GM23338 (cell line): ENCODE results near the gene IL19. TPM values are rescaled to one million over a fixed set of nuclear protein-coding genes. Genes with fewer than 3 reads are reported as not detected.

Source experiments
- ATAC-seq: fragments of 200-7000 bp; cut with Tn5 transposase; 3 replicates; pipeline ENCODE4 v1.9.1; 2020
- DNase-seq: peaks from one replicate; pipeline ENCODE4 v3.0.0-alpha.2; 2015; ENCODE audit warnings: low spot score
- H2AFZ ChIP-seq: fragments of 200-600 bp; sonication (generic); 2 replicates; pipeline ENCODE4 v1.8.0; 2016; ENCODE audit warnings: antibody characterized with exemption, mild to moderate bottlenecking, moderate library complexity
- H3F3A ChIP-seq: fragments of 200-600 bp; sonication (generic); replicated peaks from 2 replicates; pipeline ENCODE4 v1.8.0; 2017; ENCODE audit warnings: antibody characterized with exemption, mixed run types, low read depth
- H3K27ac ChIP-seq: fragments of 200-600 bp; sonication (generic); 2 replicates; pipeline ENCODE4 v1.6.1; 2016; ENCODE audit warnings: low read depth
- H3K27me3 ChIP-seq: fragments of 200-600 bp; sonication (generic); 2 replicates; pipeline ENCODE4 v1.8.0; 2016; ENCODE audit warnings: mild to moderate bottlenecking, mixed run types, moderate library complexity; ENCODE audit not compliant: insufficient read depth
- H3K36me3 ChIP-seq: fragments of 200-600 bp; sonication (generic); 2 replicates; pipeline ENCODE4 v1.8.0; 2016; ENCODE audit warnings: mild to moderate bottlenecking; ENCODE audit not compliant: insufficient read depth
- H3K4me1 ChIP-seq: fragments of 200-600 bp; sonication (generic); 2 replicates; pipeline ENCODE4 v1.8.0; 2016; ENCODE audit warnings: mild to moderate bottlenecking, moderate library complexity; ENCODE audit not compliant: insufficient read depth
- H3K4me2 ChIP-seq: fragments of 200-600 bp; sonication (generic); 2 replicates; pipeline ENCODE4 v1.7.1; 2017; ENCODE audit warnings: mixed run types
- H3K4me3 ChIP-seq: fragments of 200-600 bp; sonication (generic); 2 replicates; pipeline ENCODE4 v1.6.1; 2016; ENCODE audit warnings: mixed run types
- H3K79me2 ChIP-seq: fragments of 200-600 bp; sonication (generic); replicated peaks from 2 replicates; pipeline ENCODE4 v1.8.0; 2017; ENCODE audit warnings: mild to moderate bottlenecking; ENCODE audit not compliant: insufficient read depth
- H3K9me2 ChIP-seq: fragments of 200-600 bp; sonication (generic); 2 replicates; pipeline ENCODE4 v1.8.0; 2017; ENCODE audit not compliant: insufficient read depth
- H4K20me1 ChIP-seq: fragments of 200-600 bp; sonication (generic); replicated peaks from 2 replicates; pipeline ENCODE4 v1.8.0; 2017; ENCODE audit warnings: mild to moderate bottlenecking; ENCODE audit not compliant: insufficient read depth
- H3K27ac Mint-ChIP-seq: 2 replicates; pipeline ENCODE4 v1.8.0; 2020; ENCODE audit warnings: inconsistent platforms, mild to moderate bottlenecking, moderate library complexity, mixed read lengths
- H3K27me3 Mint-ChIP-seq: 3 replicates; pipeline ENCODE4 v1.8.0; 2022; ENCODE audit warnings: low read depth, mild to moderate bottlenecking, moderate library complexity, mixed read lengths, inconsistent platforms; ENCODE audit not compliant: insufficient read depth, poor library complexity
- H3K36me3 Mint-ChIP-seq: 3 replicates; pipeline ENCODE4 v1.8.0; 2021; ENCODE audit warnings: low read depth, mild to moderate bottlenecking, inconsistent platforms, moderate library complexity, mixed read lengths
- H3K4me1 Mint-ChIP-seq: 3 replicates; pipeline ENCODE4 v1.8.0; 2020; ENCODE audit warnings: mild to moderate bottlenecking, inconsistent platforms, mixed read lengths
- H3K4me3 Mint-ChIP-seq: 3 replicates; pipeline ENCODE4 v1.8.0; 2021; ENCODE audit warnings: moderate library complexity, mild to moderate bottlenecking, inconsistent platforms, mixed read lengths
- H3K9me3 Mint-ChIP-seq: 3 replicates; pipeline ENCODE4 v1.8.0; 2020; ENCODE audit warnings: moderate library complexity, mild to moderate bottlenecking, inconsistent platforms, mixed read lengths
- CREB1 ChIP-seq: fragments of 250-450 bp; sonication (Bioruptor Pico); IDR thresholded peaks from 2 replicates; pipeline ENCODE4 v1.5.0; 2020; ENCODE audit warnings: low read depth, mild to moderate bottlenecking, moderate library complexity
- CTCF ChIP-seq, 2 experiments: fragments of 200-600 bp in 1 of 2; sonication (generic) in 1 of 2; conservative IDR thresholded peaks; 2 replicates each; pipeline versions ENCODE4 v1.5.1 to v1.6.1; 2016 to 2017; ENCODE audit warnings: antibody characterized with exemption in 2 of 2, low read depth in 2 of 2, mild to moderate bottlenecking in 2 of 2, moderate library complexity in 1 of 2
- ETS1 ChIP-seq: IDR thresholded peaks from 2 replicates; pipeline ENCODE4 v1.6.1; 2016; ENCODE audit warnings: antibody characterized with exemption
- EZH2 ChIP-seq: fragments of 200-600 bp; sonication (generic); IDR thresholded peaks from one replicate; pipeline ENCODE4 v1.8.0; 2017; ENCODE audit warnings: antibody characterized with exemption, mild to moderate bottlenecking, low read depth; ENCODE audit not compliant: unreplicated experiment
- EZH2phosphoT487 ChIP-seq: fragments of 200-600 bp; sonication (generic); IDR thresholded peaks from one replicate; pipeline ENCODE4 v1.8.1; 2018; ENCODE audit warnings: antibody characterized with exemption; ENCODE audit not compliant: unreplicated experiment
- JUNB ChIP-seq: IDR thresholded peaks from one replicate; pipeline ENCODE4 v1.6.1; 2016; ENCODE audit warnings: antibody characterized with exemption; ENCODE audit not compliant: unreplicated experiment
- NANOG ChIP-seq: IDR thresholded peaks from 2 replicates; pipeline ENCODE4 v1.6.1; 2016; ENCODE audit warnings: antibody characterized with exemption, borderline replicate concordance
- POLR2AphosphoS5 ChIP-seq: IDR thresholded peaks from 2 replicates; pipeline ENCODE4 v1.6.1; 2016; ENCODE audit warnings: antibody characterized with exemption, low read depth
- REST ChIP-seq: IDR thresholded peaks from one replicate; pipeline ENCODE4 v1.6.1; 2018; ENCODE audit warnings: antibody characterized with exemption; ENCODE audit not compliant: unreplicated experiment
- STAT1 ChIP-seq: IDR thresholded peaks from one replicate; pipeline ENCODE4 v1.6.1; 2016; ENCODE audit warnings: antibody characterized with exemption; ENCODE audit not compliant: unreplicated experiment
- ZNF114 ChIP-seq: fragments of 250-450 bp; sonication (Bioruptor Pico); IDR thresholded peaks from 2 replicates; pipeline ENCODE4 v1.5.0; 2020; ENCODE audit warnings: mild to moderate bottlenecking, moderate library complexity
- ZNF331 ChIP-seq: fragments of 250-450 bp; sonication (Bioruptor Pico); IDR thresholded peaks from 2 replicates; pipeline ENCODE4 v1.5.0; 2020; ENCODE audit warnings: low read depth, mild to moderate bottlenecking, moderate library complexity
- ZNF462 ChIP-seq: fragments of 250-450 bp; sonication (Bioruptor Pico); IDR thresholded peaks from 2 replicates; pipeline ENCODE4 v1.5.0; 2020; ENCODE audit warnings: mild to moderate bottlenecking, moderate library complexity
- polyA plus RNA-seq: library from polyadenylated mRNA; unstranded; fragments of >200 nt; fragmentation: Nextera tagmentation; extraction: Ambion mirVana; gene quantifications from 2 replicates; pipeline ENCODE4 v1.2.1, GENCODE V29; 2016
- total RNA-seq: library from RNA; depleted of rRNA; stranded (reverse); fragments of >200 nt; shearing (Covaris generic); gene quantifications from 2 replicates; pipeline ENCODE4 v1.2.3, GENCODE V29; 2014

The IL19 gene
- total and polyA plus RNA-seq, 2 experiments from 2014 or later, result not detected

GRCh38 chr1:206855859-206856258, 85.3 kb downstream of the IL19 start:
- Histone ChIP-seq H3K27ac (no peak overlapping the region), H4K20me1 (no peaks in the 10 kb centered on the region), H3K4me2 (no peak overlapping the region), H3K79me2 (no peaks in the 10 kb centered on the region), H2AFZ (no peak overlapping the region), H3K36me3 (no peaks in the 10 kb centered on the region), H3F3A (no peaks in the 10 kb centered on the region), H3K4me3 (no peak overlapping the region), H3K9me2 (no peaks in the 10 kb centered on the region), H3K4me1 (no peaks in the 10 kb centered on the region), H3K27me3 (no peaks in the 10 kb centered on the region)
- H3K36me3 Mint-ChIP-seq, result no peaks in the 10 kb centered on the region
- DNase-seq (no peak), ATAC-seq (no peak)
- TF ChIP-seq ETS1, result no peak
- no peak for TF ChIP-seq CTCF (conservative IDR thresholded peaks at IDR 0.05; ENCODE audit: low read depth in 2 of 2)
- TF ChIP-seq REST, result no peak
- TF ChIP-seq EZH2phosphoT487, result no peak
- no peak for TF ChIP-seq ZNF114
- no peak for TF ChIP-seq CREB1 (CRISPR knock-in tag)
- no peak for TF ChIP-seq POLR2AphosphoS5
- no peak for TF ChIP-seq ZNF462 (CRISPR knock-in tag)
- TF ChIP-seq NANOG, result no peak
- no peak for TF ChIP-seq EZH2
- TF ChIP-seq STAT1, result no peak
- no peak for TF ChIP-seq ZNF331
- no peak for TF ChIP-seq JUNB
- H3K27ac Mint-ChIP-seq, result no peak overlapping the region
- H3K4me1 Mint-ChIP-seq, result no peaks in the 10 kb centered on the region
- H3K27me3 Mint-ChIP-seq, result peaks cover 2% of the 10 kb centered on the region
- no peak overlapping the region for H3K4me3 Mint-ChIP-seq
- peaks cover 18% of the 10 kb centered on the region for H3K9me3 Mint-ChIP-seq
